Adrenal gland (tissue), 12 donors: ENCODE results near the gene TENT4A. TPM values are rescaled to one million over a fixed set of nuclear protein-coding genes. Genes with fewer than 3 reads are reported as not detected.

Experiments used
- DNase-seq, 7 donors: peaks; one replicate each; pipeline ENCODE4 v3.0.0-alpha.2; 2019 to 2020
- H3K27ac ChIP-seq, 5 donors: fragments of 200-600 bp; sonication (generic) in 4 of 5; 1 replicate in 3 of 5; 2 replicates in 2 of 5; pipeline versions ENCODE4 v1.5.1 to v1.8.0; 2016 to 2020; ENCODE audit warnings: mild to moderate bottlenecking in 1 of 5
- H3K27me3 ChIP-seq: fragments of 200-600 bp; 2 replicates; pipeline ENCODE4 v1.8.0; 2021
- H3K36me3 ChIP-seq, 2 donors: fragments of 200-600 bp; replicated peaks in 1 of 2; 1 replicate in 1 of 2; 2 replicates in 1 of 2; pipeline versions ENCODE4 v1.5.1 to v1.8.0; 2018 to 2022
- H3K4me1 ChIP-seq, 2 donors: fragments of 200-600 bp; replicated peaks in 1 of 2; 1 replicate in 1 of 2; 2 replicates in 1 of 2; pipeline versions ENCODE4 v1.5.1 to v1.8.0; 2018 to 2021
- H3K4me3 ChIP-seq, 4 donors: fragments of 200-600 bp; sonication (generic) in 3 of 4; one replicate each; pipeline ENCODE4 v1.5.1; 2016 to 2018
- H3K9me3 ChIP-seq, 3 donors: fragments of 200-600 bp; sonication (generic) in 1 of 3; replicated peaks in 1 of 3; 1 replicate in 2 of 3; 2 replicates in 1 of 3; pipeline versions ENCODE4 v1.5.1 to v1.8.0; 2016 to 2021
- POLR2A ChIP-seq, 2 donors: fragments of 450-650 bp; IDR thresholded peaks; one replicate each; pipeline ENCODE4 v1.6.1; 2017; ENCODE audit warnings: antibody characterized with exemption in 2 of 2, mild to moderate bottlenecking in 2 of 2, moderate library complexity in 1 of 2
- WGBS, 4 donors: extraction: QIAGEN DNeasy Blood & Tissue Kit in 2 of 4; methylation state at CpG; one replicate each; pipeline versions ENCODE4 v1.1.5 to v1.1.7; 2013 to 2017; 5-methylcytosine and 5-hydroxymethylcytosine counted together
- intact Hi-C, 2 donors: fragments of 100-400 bp; cut with DNase I; formaldehyde crosslinking; loops; one replicate each; pipeline versions ENCODE4 v1.14.1 to v1.15.0; 2022 to 2023
- polyA plus RNA-seq, 3 donors: library from polyadenylated mRNA; stranded (reverse); fragments of 200-250 nt in 2 of 3; fragments of 350-450 nt in 1 of 3; fragmentation: Illumina TruSeq in 1 of 3; extraction: RNeasy Lipid Tissue Mini Kit (QIAGEN cat#74804) in 1 of 3; gene quantifications; one replicate each; pipeline ENCODE4 v1.2.3, GENCODE V29; 2013 to 2014
- total RNA-seq, 9 donors: library from RNA; depleted of rRNA in 4 of 9; stranded (reverse); fragments of >200 nt in 4 of 9; fragments of 120-200 nt in 1 of 9; fragmentation: NEBNext Ultra II Directional in 1 of 9; extraction: Animal tissue kit (Norgen Biotek cat#: 25700) in 1 of 9; gene quantifications; one replicate each; pipeline versions ENCODE4 v1.1.0 to v1.2.4, GENCODE V29; 2013 to 2023
- TF ChIP-seq, protein P1 (sequence below), 6 experiments: fragments of 450-650 bp in 4 of 6; fragments of 200-600 bp in 2 of 6; sonication (generic) in 1 of 6; IDR thresholded peaks; 1 replicate in 5 of 6; 2 replicates in 1 of 6; pipeline versions ENCODE4 v1.5.1 to v1.8.0; 2016 to 2021; ENCODE audit warnings: antibody characterized with exemption in 6 of 6, mild to moderate bottlenecking in 2 of 6, moderate library complexity in 1 of 6
- donor health status: healthy with polysubstance abuse.
- donor health status: Bipolar disorder and iron deficiency.
- donor health status: DM: yes; HTN: yes; CAD: no.
- donor health status: DM: no; HTN: no; CAD: no.
- donor health status: DM: no; HTN: no; CAD: no.
- donor health status: DM: yes; HTN: yes; CAD: no.

TENT4A gene
- total and polyA plus RNA-seq, 12 donors = 9.1 to 24.4 (median 14.4) TPM

DNA sequence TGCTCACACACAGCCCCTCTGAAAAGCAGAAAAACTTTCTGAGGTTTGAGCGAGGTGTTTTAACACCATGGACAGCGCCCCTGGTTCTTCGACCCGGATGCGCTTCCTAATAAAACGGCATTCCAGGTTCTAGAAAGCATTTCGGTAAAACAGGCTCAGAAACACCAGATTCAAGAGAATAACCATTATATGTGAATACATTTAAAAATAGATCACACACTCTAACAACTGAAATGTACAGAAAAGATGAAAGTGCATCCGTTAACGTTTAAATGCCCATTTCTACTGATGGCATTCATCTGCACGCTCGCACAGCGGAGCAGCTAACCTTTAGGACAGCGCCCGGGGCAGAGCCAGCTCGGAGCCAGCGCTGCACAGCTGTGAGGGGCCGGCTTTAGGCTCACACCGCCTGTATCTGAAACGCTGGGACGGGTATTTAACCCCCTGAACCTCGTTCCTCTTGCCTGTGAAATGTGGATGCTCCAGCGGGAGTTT lies 26.3 kb upstream of the TENT4A start:
- TF ChIP-seq, protein P1, sequence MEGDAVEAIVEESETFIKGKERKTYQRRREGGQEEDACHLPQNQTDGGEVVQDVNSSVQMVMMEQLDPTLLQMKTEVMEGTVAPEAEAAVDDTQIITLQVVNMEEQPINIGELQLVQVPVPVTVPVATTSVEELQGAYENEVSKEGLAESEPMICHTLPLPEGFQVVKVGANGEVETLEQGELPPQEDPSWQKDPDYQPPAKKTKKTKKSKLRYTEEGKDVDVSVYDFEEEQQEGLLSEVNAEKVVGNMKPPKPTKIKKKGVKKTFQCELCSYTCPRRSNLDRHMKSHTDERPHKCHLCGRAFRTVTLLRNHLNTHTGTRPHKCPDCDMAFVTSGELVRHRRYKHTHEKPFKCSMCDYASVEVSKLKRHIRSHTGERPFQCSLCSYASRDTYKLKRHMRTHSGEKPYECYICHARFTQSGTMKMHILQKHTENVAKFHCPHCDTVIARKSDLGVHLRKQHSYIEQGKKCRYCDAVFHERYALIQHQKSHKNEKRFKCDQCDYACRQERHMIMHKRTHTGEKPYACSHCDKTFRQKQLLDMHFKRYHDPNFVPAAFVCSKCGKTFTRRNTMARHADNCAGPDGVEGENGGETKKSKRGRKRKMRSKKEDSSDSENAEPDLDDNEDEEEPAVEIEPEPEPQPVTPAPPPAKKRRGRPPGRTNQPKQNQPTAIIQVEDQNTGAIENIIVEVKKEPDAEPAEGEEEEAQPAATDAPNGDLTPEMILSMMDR (IDR thresholded peaks at IDR 0.05) = no peak
- no peak for TF ChIP-seq POLR2A (IDR thresholded peaks at IDR 0.05)
- Histone ChIP-seq H3K27ac (no peak overlapping the region), H3K4me1 (peaks cover 3 to 4% of the 10 kb centered on the region in 2 donors), H3K36me3 (no peaks in the 10 kb centered on the region), H3K27me3 (no peaks in the 10 kb centered on the region), H3K4me3 (peak overlapping the region in 1 of 4 donors; percentile 41), H3K9me3 (no peaks in the 10 kb centered on the region)
- 2 to 9% (median 4%) methylated on average over 22 of the region's 22 CpGs for WGBS, 4 donors
- intact Hi-C loops = no loop called here
- peak in 5 of 7 donors; percentile 20 to 53 (median 42) for DNase-seq

DNA sequence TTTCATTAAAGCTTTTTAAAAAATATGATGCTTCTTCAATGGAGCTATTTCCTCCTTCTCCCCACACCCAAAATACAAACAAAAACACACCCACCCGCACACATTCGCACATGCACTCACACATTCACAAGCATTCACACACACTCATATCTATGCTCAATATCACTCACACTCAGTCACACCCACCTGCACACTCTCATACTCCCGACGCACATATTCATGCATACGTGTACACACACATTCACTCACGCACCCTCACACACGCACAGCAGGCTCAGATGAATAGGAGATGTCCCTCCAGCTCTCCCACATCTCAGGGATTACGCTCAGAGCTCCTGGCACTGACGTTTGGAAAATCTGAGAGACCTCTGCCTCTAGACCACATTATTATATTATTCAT lies 25.7 kb upstream of the TENT4A start:
- DNase-seq = no peak
- H3K27ac ChIP-seq = no peak overlapping the region

GRCh38 chr5:6692906-6693305 lies 20.3 kb upstream of the TENT4A start:
- no peak overlapping the region for H3K27ac ChIP-seq
- no peaks in the 10 kb centered on the region for H3K27me3 ChIP-seq
- H3K4me1 ChIP-seq = no peaks in the 10 kb centered on the region
- DNase-seq = no peak
- H3K4me3 ChIP-seq = no peak overlapping the region
- 48 to 83% (median 68%) methylated on average over 1 of the region's 1 CpG for WGBS, 4 donors
- H3K9me3 ChIP-seq = no peaks in the 10 kb centered on the region
- no peaks in the 10 kb centered on the region for H3K36me3 ChIP-seq
- intact Hi-C loops = no loop called here
- TF ChIP-seq, protein P1 (IDR thresholded peaks at IDR 0.05) = no peak
- no peak for TF ChIP-seq POLR2A (IDR thresholded peaks at IDR 0.05)

More for the DNA sequence above, 25.7 kb upstream of the TENT4A start:
- H3K4me3 ChIP-seq = peak overlapping the region in 1 of 4 donors; percentile 41
- TF ChIP-seq, protein P1 (IDR thresholded peaks at IDR 0.05) = no peak
- no peak for TF ChIP-seq POLR2A (IDR thresholded peaks at IDR 0.05)
- no peaks in the 10 kb centered on the region for H3K9me3 ChIP-seq
- no peaks in the 10 kb centered on the region for H3K36me3 ChIP-seq
- peaks cover 3 to 4% of the 10 kb centered on the region in 2 donors for H3K4me1 ChIP-seq
- WGBS, 4 donors = 72 to 78% (median 75%) methylated on average over 9 of the region's 9 CpGs
- intact Hi-C loops = no loop called here
- H3K27me3 ChIP-seq = no peaks in the 10 kb centered on the region

GRCh38 chr5:6698696-6699095 lies 14.5 kb upstream of the TENT4A start:
- Histone ChIP-seq H3K4me1 (peaks cover 0 to 2% of the 10 kb centered on the region in 2 donors), H3K4me3 (no peak overlapping the region), H3K27me3 (no peaks in the 10 kb centered on the region), H3K36me3 (no peaks in the 10 kb centered on the region), H3K9me3 (no peaks in the 10 kb centered on the region), H3K27ac (no peak overlapping the region)
- DNase-seq = no peak
- no peak for TF ChIP-seq POLR2A (IDR thresholded peaks at IDR 0.05)
- TF ChIP-seq, protein P1 (IDR thresholded peaks at IDR 0.05) = no peak
- WGBS, 4 donors = 52 to 79% (median 70%) methylated on average over 1 of the region's 1 CpG
- intact Hi-C loops = no loop called here
